Kidney (tissue), 14 donors: ENCODE data around the gene USP46. TPM values are rescaled to one million over a fixed set of nuclear protein-coding genes. Genes with fewer than 3 reads are reported as not detected.

Experiments
- DNase-seq, 5 donors: peaks; one replicate each; pipeline ENCODE4 v3.0.0-alpha.2; 2013 to 2020
- FAIRE-seq: peaks from 2 replicates; lab custom pipeline; 2012; peaks lifted over from hg19 to GRCh38; lab: Jason Lieb, UNC
- H3K27ac ChIP-seq, 2 donors: one replicate each; pipeline ENCODE4 v1.7.0; 2013; ENCODE audit warnings: low read depth in 2 of 2, low read length in 2 of 2, inconsistent platforms in 1 of 2
- H3K27me3 ChIP-seq: one replicate; pipeline ENCODE4 v1.7.1; 2013; ENCODE audit warnings: low read length, inconsistent platforms; ENCODE audit not compliant: control insufficient read depth, insufficient read depth
- H3K36me3 ChIP-seq, 3 donors: one replicate each; pipeline versions ENCODE4 v1.7.0 to v1.7.1; 2013; ENCODE audit warnings: low read length in 3 of 3, control low read depth in 1 of 3, inconsistent platforms in 1 of 3; ENCODE audit not compliant: insufficient read depth in 3 of 3, control insufficient read depth in 2 of 3
- H3K4me1 ChIP-seq, 3 donors: one replicate each; pipeline versions ENCODE4 v1.7.0 to v1.7.1; 2013; ENCODE audit warnings: low read length in 3 of 3, inconsistent platforms in 1 of 3, low read depth in 1 of 3; ENCODE audit not compliant: control insufficient read depth in 2 of 3, insufficient read depth in 2 of 3
- H3K4me3 ChIP-seq, 3 donors: one replicate each; pipeline versions ENCODE4 v1.7.0 to v1.8.1; 2013; ENCODE audit warnings: low read length in 3 of 3, control low read depth in 1 of 3, inconsistent platforms in 1 of 3
- H3K9ac ChIP-seq, 3 donors: one replicate each; pipeline versions ENCODE4 v1.7.0 to v1.7.1; 2013; ENCODE audit warnings: low read length in 3 of 3, control low read depth in 1 of 3, inconsistent platforms in 1 of 3
- H3K9me3 ChIP-seq, 3 donors: one replicate each; pipeline versions ENCODE4 v1.7.0 to v1.7.1; 2013; ENCODE audit warnings: low read length in 3 of 3, control low read depth in 1 of 3, inconsistent platforms in 1 of 3; ENCODE audit not compliant: control insufficient read depth in 2 of 3, insufficient read depth in 1 of 3
- CTCF ChIP-seq: IDR thresholded peaks from 3 replicates; pipeline ENCODE4 v1.5.1; 2012; ENCODE audit warnings: mild to moderate bottlenecking, moderate library complexity, borderline replicate concordance; ENCODE audit not compliant: insufficient read depth; ENCODE audit errors: extremely low read depth
- intact Hi-C: fragments of 100-400 bp; cut with DNase I; formaldehyde crosslinking; loops from one replicate; pipeline ENCODE4 v1.11.1; 2022
- polyA plus RNA-seq: library from polyadenylated mRNA; stranded (reverse); fragments of 350-450 nt; fragmentation: Illumina TruSeq; extraction: RNeasy Lipid Tissue Mini Kit (QIAGEN cat#74804); gene quantifications from one replicate; pipeline ENCODE4 v1.2.3, GENCODE V29; 2014; ENCODE audit warnings: low read depth, low replicate concordance; ENCODE audit not compliant: insufficient read depth
- total RNA-seq: library from RNA; stranded (reverse); fragmentation: NEBNext Ultra II Directional; extraction: Animal tissue kit (Norgen Biotek cat#: 25700); gene quantifications from one replicate; pipeline ENCODE4 v1.2.1, GENCODE V29; 2021
- donor health status: control.
- donor health status: control.
- donor health status: control.
- donor health status: control.
- donor health status: control.
- donor health status: DM: yes; HTN: yes; CAD: no.
- donor health status: Normal renal cell carcinoma (clear cell type).

USP46 gene
- total and polyA plus RNA-seq, 2 donors from 2014 or later, result 8.2 to 16.9 TPM

GRCh38 chr4:52585379-52585778 lies 73.7 kb downstream of the USP46 start:
- H3K9ac ChIP-seq, result no peak overlapping the region
- H3K4me1 ChIP-seq, result peaks cover 0 to 9% (median 3%) of the 10 kb centered on the region in 3 donors
- intact Hi-C loops, result no loop called here
- no peaks in the 10 kb centered on the region for H3K36me3 ChIP-seq
- H3K27ac ChIP-seq, result no peak overlapping the region
- no peak for TF ChIP-seq CTCF
- H3K27me3 ChIP-seq, result no peaks in the 10 kb centered on the region
- no peaks in the 10 kb centered on the region for H3K9me3 ChIP-seq
- no peak for DNase-seq
- FAIRE-seq, result no peak
- H3K4me3 ChIP-seq, result no peak overlapping the region

GRCh38 chr4:52579602-52580272 lies 79.4 kb downstream of the USP46 start:
- no peaks in the 10 kb centered on the region for H3K27me3 ChIP-seq
- H3K9me3 ChIP-seq, result no peaks in the 10 kb centered on the region
- H3K27ac ChIP-seq, result no peak overlapping the region
- intact Hi-C loops, result no loop called here
- H3K9ac ChIP-seq, result no peak overlapping the region
- no peak overlapping the region for H3K4me3 ChIP-seq
- H3K4me1 ChIP-seq, result peaks cover 0 to 3% (median 0%) of the 10 kb centered on the region in 3 donors
- no peak for DNase-seq
- no peak for FAIRE-seq
- no peak for TF ChIP-seq CTCF
- H3K36me3 ChIP-seq, result no peaks in the 10 kb centered on the region

GRCh38 chr4:52578951-52579350 lies 80.2 kb downstream of the USP46 start:
- no peak for TF ChIP-seq CTCF
- FAIRE-seq, result no peak
- no peak for DNase-seq

GRCh38 chr4:52577624-52577962 lies 81.5 kb downstream of the USP46 start:
- FAIRE-seq, result no peak
- intact Hi-C loops, result no loop called here
- TF ChIP-seq CTCF, result no peak

More at GRCh38 chr4:52578951-52579350, 80.2 kb downstream of the USP46 start:
- H3K4me3 ChIP-seq, result no peak overlapping the region
- H3K4me1 ChIP-seq, result peaks cover 0 to 3% (median 0%) of the 10 kb centered on the region in 3 donors
- no peaks in the 10 kb centered on the region for H3K9me3 ChIP-seq
- no peaks in the 10 kb centered on the region for H3K36me3 ChIP-seq
- H3K27me3 ChIP-seq, result no peaks in the 10 kb centered on the region
- intact Hi-C loops, result no loop called here
- H3K27ac ChIP-seq, result no peak overlapping the region
- no peak overlapping the region for H3K9ac ChIP-seq

More at GRCh38 chr4:52577624-52577962, 81.5 kb downstream of the USP46 start:
- DNase-seq, result no peak
- H3K36me3 ChIP-seq, result no peaks in the 10 kb centered on the region
- no peaks in the 10 kb centered on the region for H3K4me1 ChIP-seq
- H3K9ac ChIP-seq, result no peak overlapping the region
- H3K9me3 ChIP-seq, result no peaks in the 10 kb centered on the region
- H3K27ac ChIP-seq, result no peak overlapping the region
- H3K4me3 ChIP-seq, result no peak overlapping the region
- H3K27me3 ChIP-seq, result no peaks in the 10 kb centered on the region
